ENCODE measurements around the gene RAB40B.

The RAB40B gene

GRCh38 chr17:82613283-82614094, 85.0 kb downstream of the RAB40B start:
- DNase-seq: no peak

GRCh38 chr17:82611140-82612058, 87.1 kb downstream of the RAB40B start:
- DNase-seq: no peak

- no peak for DNase-seq
Observed at GRCh38 chr17:82609655-82610054, 88.8 kb downstream of the RAB40B start.

- DNase-seq: no peak
Observed at GRCh38 chr17:82608816-82609215, 89.7 kb downstream of the RAB40B start.

- no peak for DNase-seq
Observed at GRCh38 chr17:82605939-82606600, 92.4 kb downstream of the RAB40B start.
